HepG2 (cell line): Measurements from ENCODE around the gene TRIM34. TPM values are rescaled to one million over a fixed set of nuclear protein-coding genes. Genes with fewer than 3 reads are reported as not detected.

Source experiments
- AGO1 ChIP-seq: fragments of 200-400 bp; formaldehyde crosslinking; IDR thresholded peaks from 2 replicates; pipeline ENCODE4 v1.6.1; 2017; ENCODE audit warnings: mild to moderate bottlenecking, low read depth, low read length, moderate library complexity; ENCODE audit not compliant: poor library complexity, severe bottlenecking
- NR2F1 ChIP-seq, 2 experiments: fragments of 450-650 bp in 1 of 2; formaldehyde crosslinking in 1 of 2; IDR thresholded peaks; 2 replicates each; pipeline versions ENCODE4 v1.5.0 to v1.6.1; 2016 to 2020; ENCODE audit warnings: mild to moderate bottlenecking in 1 of 2, missing compliant biosample characterization in 1 of 2, missing genetic modification reagents in 1 of 2, moderate library complexity in 1 of 2
- RFX5 ChIP-seq: IDR thresholded peaks from 2 replicates; pipeline ENCODE4 v1.6.1; 2011; ENCODE audit warnings: low read depth, low read length, improper control_type of control experiment
- ZNF33B ChIP-seq: sonication (generic); formaldehyde crosslinking; IDR thresholded peaks from 2 replicates; pipeline ENCODE4 v1.5.1; 2020; ENCODE audit warnings: mild to moderate bottlenecking, missing genetic modification reagents
- ZNF724P ChIP-seq: sonication (generic); formaldehyde crosslinking; IDR thresholded peaks from 2 replicates; pipeline ENCODE4 v1.8.0; 2022; ENCODE audit warnings: missing genetic modification reagents, borderline replicate concordance
- ZNF75D ChIP-seq: sonication (generic); formaldehyde crosslinking; IDR thresholded peaks from 2 replicates; pipeline ENCODE4 v1.8.1; 2023; ENCODE audit warnings: missing genetic modification reagents, mild to moderate bottlenecking, borderline replicate concordance
- polyA plus RNA-seq, 8 experiments: library from polyadenylated mRNA; depleted of rRNA in 3 of 8; stranded (reverse) in 7 of 8; unstranded in 1 of 8; fragments of >200 nt; fragmentation: Illumina TruSeq in 4 of 8; extraction: Trizol in 4 of 8; gene quantifications; 2 replicates each; pipeline versions ENCODE4 v1.2.1 to v1.2.3, GENCODE V29; 2011 to 2016; ENCODE audit warnings: low read depth in 4 of 8, missing spikeins in 1 of 8, mixed read lengths in 1 of 8; ENCODE audit not compliant: insufficient read depth in 1 of 8
- total RNA-seq, 5 experiments: library from RNA; depleted of rRNA; stranded (reverse); fragments of >200 nt; fragmentation: Illumina TruSeq; extraction: Trizol; gene quantifications; 2 replicates each; pipeline ENCODE4 v1.2.3, GENCODE V29; 2016; ENCODE audit warnings: low read depth in 1 of 5
- TF ChIP-seq, protein P1 (sequence below): sonication (generic); formaldehyde crosslinking; IDR thresholded peaks from 2 replicates; pipeline ENCODE4 v1.4.0; 2020; ENCODE audit warnings: missing genetic modification reagents
- TF ChIP-seq, protein P2 (sequence below): sonication (generic); formaldehyde crosslinking; IDR thresholded peaks from 2 replicates; pipeline ENCODE4 v1.5.0; 2020; ENCODE audit warnings: mild to moderate bottlenecking, missing genetic modification reagents
- TF ChIP-seq, protein P3 (sequence below): fragments of 450-650 bp; IDR thresholded peaks from 2 replicates; pipeline ENCODE4 v1.6.1; 2017
- TF ChIP-seq, protein P4 (sequence below): sonication (generic); formaldehyde crosslinking; IDR thresholded peaks from 2 replicates; pipeline ENCODE4 v1.8.0; 2022; ENCODE audit warnings: mild to moderate bottlenecking, missing genetic modification reagents, borderline replicate concordance
- TF ChIP-seq, protein P5 (sequence below): sonication (generic); formaldehyde crosslinking; IDR thresholded peaks from 2 replicates; pipeline ENCODE4 v1.4.0; 2020; ENCODE audit warnings: missing genetic modification reagents

The TRIM34 gene
- total and polyA plus RNA-seq, 2 of the 13 experiments (the other 11 are each of a cell fraction or from before 2014, with no cell fraction given): 0.13 to 0.42 TPM

DNA sequence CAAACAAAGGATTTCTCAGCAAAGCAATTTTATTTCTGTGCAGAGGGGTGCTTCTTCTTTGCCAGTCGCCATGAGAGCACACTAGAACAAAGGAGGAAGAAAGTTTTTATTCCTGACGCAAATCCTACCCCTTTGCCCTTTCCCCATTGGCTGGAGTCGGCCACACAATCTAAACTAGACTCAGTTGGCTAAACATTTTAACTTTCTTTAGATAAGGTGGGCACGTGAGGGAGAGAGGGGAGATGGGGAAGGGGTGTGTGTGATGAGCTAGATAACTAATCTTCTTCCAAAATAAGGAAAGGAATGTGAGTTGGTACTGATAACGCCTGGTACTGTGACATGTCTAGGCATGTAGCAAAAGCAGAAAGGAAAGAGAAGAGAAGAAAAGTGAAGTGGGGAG lies 65.4 kb downstream of the TRIM34 start (continued):
- TF ChIP-seq, protein P1, sequence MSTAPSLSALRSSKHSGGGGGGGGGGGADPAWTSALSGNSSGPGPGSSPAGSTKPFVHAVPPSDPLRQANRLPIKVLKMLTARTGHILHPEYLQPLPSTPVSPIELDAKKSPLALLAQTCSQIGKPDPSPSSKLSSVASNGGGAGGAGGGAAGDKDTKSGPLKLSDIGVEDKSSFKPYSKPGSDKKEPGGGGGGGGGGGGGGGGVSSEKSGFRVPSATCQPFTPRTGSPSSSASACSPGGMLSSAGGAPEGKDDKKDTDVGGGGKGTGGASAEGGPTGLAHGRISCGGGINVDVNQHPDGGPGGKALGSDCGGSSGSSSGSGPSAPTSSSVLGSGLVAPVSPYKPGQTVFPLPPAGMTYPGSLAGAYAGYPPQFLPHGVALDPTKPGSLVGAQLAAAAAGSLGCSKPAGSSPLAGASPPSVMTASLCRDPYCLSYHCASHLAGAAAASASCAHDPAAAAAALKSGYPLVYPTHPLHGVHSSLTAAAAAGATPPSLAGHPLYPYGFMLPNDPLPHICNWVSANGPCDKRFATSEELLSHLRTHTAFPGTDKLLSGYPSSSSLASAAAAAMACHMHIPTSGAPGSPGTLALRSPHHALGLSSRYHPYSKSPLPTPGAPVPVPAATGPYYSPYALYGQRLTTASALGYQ: no peak
- TF ChIP-seq, protein P2, sequence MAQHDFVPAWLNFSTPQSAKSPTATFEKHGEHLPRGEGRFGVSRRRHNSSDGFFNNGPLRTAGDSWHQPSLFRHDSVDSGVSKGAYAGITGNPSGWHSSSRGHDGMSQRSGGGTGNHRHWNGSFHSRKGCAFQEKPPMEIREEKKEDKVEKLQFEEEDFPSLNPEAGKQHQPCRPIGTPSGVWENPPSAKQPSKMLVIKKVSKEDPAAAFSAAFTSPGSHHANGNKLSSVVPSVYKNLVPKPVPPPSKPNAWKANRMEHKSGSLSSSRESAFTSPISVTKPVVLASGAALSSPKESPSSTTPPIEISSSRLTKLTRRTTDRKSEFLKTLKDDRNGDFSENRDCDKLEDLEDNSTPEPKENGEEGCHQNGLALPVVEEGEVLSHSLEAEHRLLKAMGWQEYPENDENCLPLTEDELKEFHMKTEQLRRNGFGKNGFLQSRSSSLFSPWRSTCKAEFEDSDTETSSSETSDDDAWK (CRISPR knock-in tag): no peak
- TF ChIP-seq ZNF75D (CRISPR knock-in tag) (no peak), AGO1 (no peak), RFX5 (no peak), ZNF33B (CRISPR knock-in tag) (no peak), ZNF724P (CRISPR knock-in tag) (no peak), NR2F1 (CRISPR knock-in tag; IDR thresholded peaks at IDR 0.05) (no peak)
- TF ChIP-seq, protein P3, sequence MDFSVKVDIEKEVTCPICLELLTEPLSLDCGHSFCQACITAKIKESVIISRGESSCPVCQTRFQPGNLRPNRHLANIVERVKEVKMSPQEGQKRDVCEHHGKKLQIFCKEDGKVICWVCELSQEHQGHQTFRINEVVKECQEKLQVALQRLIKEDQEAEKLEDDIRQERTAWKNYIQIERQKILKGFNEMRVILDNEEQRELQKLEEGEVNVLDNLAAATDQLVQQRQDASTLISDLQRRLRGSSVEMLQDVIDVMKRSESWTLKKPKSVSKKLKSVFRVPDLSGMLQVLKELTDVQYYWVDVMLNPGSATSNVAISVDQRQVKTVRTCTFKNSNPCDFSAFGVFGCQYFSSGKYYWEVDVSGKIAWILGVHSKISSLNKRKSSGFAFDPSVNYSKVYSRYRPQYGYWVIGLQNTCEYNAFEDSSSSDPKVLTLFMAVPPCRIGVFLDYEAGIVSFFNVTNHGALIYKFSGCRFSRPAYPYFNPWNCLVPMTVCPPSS: no peak
- TF ChIP-seq, protein P4, sequence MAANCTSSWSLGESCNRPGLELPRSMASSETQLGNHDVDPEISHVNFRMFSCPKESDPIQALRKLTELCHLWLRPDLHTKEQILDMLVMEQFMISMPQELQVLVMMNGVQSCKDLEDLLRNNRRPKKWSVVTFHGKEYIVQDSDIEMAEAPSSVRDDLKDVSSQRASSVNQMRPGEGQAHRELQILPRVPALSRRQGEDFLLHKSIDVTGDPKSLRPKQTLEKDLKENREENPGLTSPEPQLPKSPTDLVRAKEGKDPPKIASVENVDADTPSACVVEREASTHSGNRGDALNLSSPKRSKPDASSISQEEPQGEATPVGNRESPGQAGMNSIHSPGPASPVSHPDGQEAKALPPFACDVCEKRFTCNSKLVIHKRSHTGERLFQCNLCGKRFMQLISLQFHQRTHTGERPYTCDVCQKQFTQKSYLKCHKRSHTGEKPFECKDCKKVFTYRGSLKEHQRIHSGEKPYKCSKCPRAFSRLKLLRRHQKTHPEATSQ (CRISPR knock-in tag): no peak
- TF ChIP-seq, protein P5, sequence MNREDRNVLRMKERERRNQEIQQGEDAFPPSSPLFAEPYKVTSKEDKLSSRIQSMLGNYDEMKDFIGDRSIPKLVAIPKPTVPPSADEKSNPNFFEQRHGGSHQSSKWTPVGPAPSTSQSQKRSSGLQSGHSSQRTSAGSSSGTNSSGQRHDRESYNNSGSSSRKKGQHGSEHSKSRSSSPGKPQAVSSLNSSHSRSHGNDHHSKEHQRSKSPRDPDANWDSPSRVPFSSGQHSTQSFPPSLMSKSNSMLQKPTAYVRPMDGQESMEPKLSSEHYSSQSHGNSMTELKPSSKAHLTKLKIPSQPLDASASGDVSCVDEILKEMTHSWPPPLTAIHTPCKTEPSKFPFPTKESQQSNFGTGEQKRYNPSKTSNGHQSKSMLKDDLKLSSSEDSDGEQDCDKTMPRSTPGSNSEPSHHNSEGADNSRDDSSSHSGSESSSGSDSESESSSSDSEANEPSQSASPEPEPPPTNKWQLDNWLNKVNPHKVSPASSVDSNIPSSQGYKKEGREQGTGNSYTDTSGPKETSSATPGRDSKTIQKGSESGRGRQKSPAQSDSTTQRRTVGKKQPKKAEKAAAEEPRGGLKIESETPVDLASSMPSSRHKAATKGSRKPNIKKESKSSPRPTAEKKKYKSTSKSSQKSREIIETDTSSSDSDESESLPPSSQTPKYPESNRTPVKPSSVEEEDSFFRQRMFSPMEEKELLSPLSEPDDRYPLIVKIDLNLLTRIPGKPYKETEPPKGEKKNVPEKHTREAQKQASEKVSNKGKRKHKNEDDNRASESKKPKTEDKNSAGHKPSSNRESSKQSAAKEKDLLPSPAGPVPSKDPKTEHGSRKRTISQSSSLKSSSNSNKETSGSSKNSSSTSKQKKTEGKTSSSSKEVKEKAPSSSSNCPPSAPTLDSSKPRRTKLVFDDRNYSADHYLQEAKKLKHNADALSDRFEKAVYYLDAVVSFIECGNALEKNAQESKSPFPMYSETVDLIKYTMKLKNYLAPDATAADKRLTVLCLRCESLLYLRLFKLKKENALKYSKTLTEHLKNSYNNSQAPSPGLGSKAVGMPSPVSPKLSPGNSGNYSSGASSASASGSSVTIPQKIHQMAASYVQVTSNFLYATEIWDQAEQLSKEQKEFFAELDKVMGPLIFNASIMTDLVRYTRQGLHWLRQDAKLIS (CRISPR knock-in tag): no peak
